HL-60 (cell line): Measurements from ENCODE around the gene PTTG1IP.
"Not testable (repeated sequence)": the region's sequence is repeated elsewhere in the genome, so short reads cannot be mapped to it uniquely, and the experiment has no call there.

ENCODE experiments used
- DNase-seq, 2 experiments: peaks; one replicate each; pipeline ENCODE4 v3.0.0-alpha.2; 2010 to 2020; ENCODE audit warnings: low read depth in 1 of 2, low spot score in 1 of 2
- H3K27ac ChIP-seq: fragments of 250-450 bp; sonication (Bioruptor Pico); replicated peaks from 2 replicates; pipeline ENCODE4 v1.5.1; 2020; ENCODE audit warnings: mild to moderate bottlenecking, moderate library complexity
- H3K27me3 ChIP-seq: fragments of 250-450 bp; sonication (Bioruptor Pico); 2 replicates; pipeline ENCODE4 v1.5.1; 2021; ENCODE audit warnings: mild to moderate bottlenecking, moderate library complexity; ENCODE audit not compliant: insufficient read depth, poor library complexity, severe bottlenecking
- H3K4me3 ChIP-seq: replicated peaks from 2 replicates; pipeline ENCODE4 v1.5.1; 2011; ENCODE audit warnings: mild to moderate bottlenecking, control low read depth, low read length; ENCODE audit not compliant: insufficient read depth
- CTCF ChIP-seq: IDR thresholded peaks from one replicate; pipeline ENCODE4 v1.5.1; 2011; ENCODE audit warnings: low read length, control low read depth, inconsistent platforms; ENCODE audit not compliant: insufficient read depth
- GABPA ChIP-seq: IDR thresholded peaks from 2 replicates; pipeline ENCODE4 v1.6.1; 2012; ENCODE audit warnings: low read depth
- POLR2AphosphoS5 ChIP-seq: IDR thresholded peaks from 2 replicates; pipeline ENCODE4 v1.6.1; 2012; ENCODE audit warnings: low read depth
- REST ChIP-seq: IDR thresholded peaks from 2 replicates; pipeline ENCODE4 v1.6.1; 2012; ENCODE audit warnings: low read depth; ENCODE audit not compliant: insufficient replicate concordance
- SPI1 ChIP-seq: IDR thresholded peaks from 2 replicates; pipeline ENCODE4 v1.6.1; 2012; ENCODE audit warnings: low read depth, mild to moderate bottlenecking, borderline replicate concordance

The PTTG1IP gene

GRCh38 chr21:44914176-44914874 lies 40.8 kb upstream of the PTTG1IP start:
- peak overlapping the region; percentile 86 for H3K27ac ChIP-seq
- H3K4me3 ChIP-seq, result peak overlapping the region; percentile 21
- DNase-seq, result peak; percentile 90 to 93
- no peaks in the 10 kb centered on the region for H3K27me3 ChIP-seq
- TF ChIP-seq CTCF (no peak), GABPA (peak; percentile 82), POLR2AphosphoS5 (peak; percentile 94), REST (no peak), SPI1 (peak; percentile 82)

- no peaks in the 10 kb centered on the region for H3K27me3 ChIP-seq
- H3K27ac ChIP-seq, result peak overlapping the region; percentile 86
- no peak for DNase-seq
- H3K4me3 ChIP-seq, result peak overlapping the region; percentile 21
- no peak for TF ChIP-seq GABPA
- TF ChIP-seq POLR2AphosphoS5, result no peak
- no peak for TF ChIP-seq REST
- TF ChIP-seq CTCF, result no peak
- no peak for TF ChIP-seq SPI1
Observed at GRCh38 chr21:44913425-44914175, 40.1 kb upstream of the PTTG1IP start.

GRCh38 chr21:44912506-44913412 lies 39.3 kb upstream of the PTTG1IP start:
- H3K27me3 ChIP-seq, H3K4me3 ChIP-seq, DNase-seq: not testable (repeated sequence)
- peak overlapping the region; percentile 86 for H3K27ac ChIP-seq

- Histone ChIP-seq H3K27me3 (no peaks in the 10 kb centered on the region), H3K27ac (peak overlapping the region; percentile 51), H3K4me3 (no peak overlapping the region)
- DNase-seq, result no peak
- TF ChIP-seq GABPA, result no peak
- no peak for TF ChIP-seq REST
- no peak for TF ChIP-seq CTCF
- TF ChIP-seq SPI1, result no peak
- TF ChIP-seq POLR2AphosphoS5, result no peak
Observed at GRCh38 chr21:44912158-44912473, 38.6 kb upstream of the PTTG1IP start.
